Smooth muscle cell of the brain vasculature (primary cell): Measurements from ENCODE around the gene TRIM29.

Experiments used
- DNase-seq: peaks from one replicate; pipeline ENCODE4 v3.0.0-alpha.2; 2012; ENCODE audit warnings: low read depth, low spot score

TRIM29 gene

DNA sequence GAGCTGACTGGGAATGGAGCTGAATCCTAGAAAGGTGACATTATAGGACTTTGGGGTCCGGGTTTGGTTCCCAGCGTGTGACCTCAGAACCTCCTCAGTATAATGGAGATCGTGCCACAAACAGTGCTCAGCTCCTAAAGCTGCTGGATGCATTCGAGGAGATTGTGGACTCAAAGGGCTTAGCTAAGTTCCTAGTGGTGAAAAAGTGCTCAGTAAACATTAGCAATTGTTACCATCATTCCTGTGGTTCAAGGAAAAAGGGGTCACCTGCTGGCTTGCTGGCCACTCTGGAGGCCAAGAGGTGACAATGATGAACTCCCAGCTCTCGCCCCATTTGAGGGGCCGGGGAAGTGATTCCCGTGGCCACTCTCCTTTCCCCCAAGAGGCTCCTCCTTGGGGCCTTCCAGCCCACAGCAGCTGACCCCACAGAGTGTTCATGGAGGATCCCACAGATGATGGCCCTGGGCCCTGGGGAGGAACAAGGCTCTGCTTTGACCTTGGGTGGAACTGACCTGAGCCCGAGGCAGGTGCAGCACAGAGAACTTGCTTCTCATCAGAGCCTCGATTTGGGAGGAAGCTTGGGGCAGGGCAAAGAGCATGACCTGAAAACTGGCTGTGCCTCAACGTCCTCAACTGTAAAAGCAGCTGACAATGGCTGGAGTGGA, 40.1 kb downstream of the TRIM29 start:
- DNase-seq = no peak

DNA sequence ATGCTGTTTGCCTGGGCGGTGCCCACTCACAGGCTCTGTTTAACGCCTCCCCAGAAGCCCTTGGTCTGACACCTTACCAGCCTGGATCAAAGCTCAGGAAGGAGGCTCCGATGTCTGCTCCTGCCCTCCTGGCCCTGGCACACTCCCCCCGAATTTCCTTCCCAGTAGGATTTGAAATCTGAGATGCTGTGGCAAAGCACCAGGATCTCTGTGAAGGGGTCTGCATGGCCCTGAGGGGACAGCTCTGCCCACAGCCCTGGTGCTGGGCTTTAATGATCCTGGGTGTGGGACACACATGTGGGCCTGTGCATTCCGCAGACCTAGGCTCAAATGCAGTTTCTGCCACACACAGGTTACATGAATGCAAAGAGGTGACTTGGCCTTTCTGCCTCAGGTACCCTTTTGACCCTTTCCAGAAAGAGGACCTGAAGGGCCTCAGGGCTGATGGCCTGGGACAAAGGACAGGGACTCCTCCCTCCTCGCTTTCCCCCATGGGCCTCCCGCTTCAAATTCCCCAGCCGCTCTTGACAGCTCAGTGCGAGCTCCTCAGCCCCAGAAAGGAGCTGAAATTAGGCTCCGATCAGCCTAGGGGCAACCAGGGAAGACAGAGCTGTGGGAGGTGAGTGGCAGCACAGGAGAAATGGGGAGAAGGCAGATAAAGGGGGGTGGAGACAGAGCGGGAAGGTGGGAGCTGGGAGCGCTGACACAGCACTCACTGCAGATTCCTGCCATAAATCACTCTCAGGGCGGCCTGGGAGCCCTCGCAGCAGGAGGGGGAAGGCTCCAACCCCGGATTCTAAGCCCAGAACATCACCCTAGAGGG, 41.3 kb downstream of the TRIM29 start:
- DNase-seq = no peak

DNA sequence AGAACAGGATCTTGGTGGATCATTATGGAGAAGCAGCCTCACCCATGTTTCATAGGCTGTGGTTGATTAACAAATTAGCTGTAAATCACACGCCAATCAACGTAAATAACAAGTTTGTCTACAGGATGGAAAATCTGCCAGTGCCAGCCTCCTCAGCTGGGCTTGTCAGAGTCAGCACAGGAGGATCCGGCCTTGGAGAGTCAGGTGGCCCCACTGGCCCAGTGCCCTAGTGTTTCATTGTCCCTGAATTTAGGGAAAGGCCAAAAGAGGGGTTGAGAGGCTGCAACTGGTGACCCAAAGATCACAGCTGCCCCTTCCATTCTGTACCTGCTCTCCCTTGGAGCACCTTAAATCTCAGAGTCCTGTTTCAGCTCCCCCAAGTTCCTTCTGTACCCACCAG, 42.4 kb downstream of the TRIM29 start:
- no peak for DNase-seq

DNA sequence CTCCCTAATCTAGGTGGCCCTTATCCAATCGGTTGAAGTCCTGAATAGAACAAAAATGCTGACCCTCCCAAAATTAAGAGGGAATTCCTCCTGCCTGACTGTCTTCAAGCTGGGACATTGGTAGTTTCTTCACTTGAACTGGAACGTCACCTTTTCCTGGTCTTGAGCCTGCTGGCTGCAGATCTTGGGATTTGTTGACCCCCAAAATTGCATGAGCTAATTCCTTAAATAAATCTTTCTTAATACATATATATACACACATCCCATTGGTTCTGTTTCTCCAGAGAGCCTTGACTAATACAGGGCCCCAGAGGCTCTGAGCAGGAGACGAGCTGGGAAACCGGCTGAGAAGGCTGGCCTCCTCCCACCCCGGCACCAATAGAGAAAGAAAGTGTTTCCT, 46.2 kb downstream of the TRIM29 start:
- no peak for DNase-seq

DNA sequence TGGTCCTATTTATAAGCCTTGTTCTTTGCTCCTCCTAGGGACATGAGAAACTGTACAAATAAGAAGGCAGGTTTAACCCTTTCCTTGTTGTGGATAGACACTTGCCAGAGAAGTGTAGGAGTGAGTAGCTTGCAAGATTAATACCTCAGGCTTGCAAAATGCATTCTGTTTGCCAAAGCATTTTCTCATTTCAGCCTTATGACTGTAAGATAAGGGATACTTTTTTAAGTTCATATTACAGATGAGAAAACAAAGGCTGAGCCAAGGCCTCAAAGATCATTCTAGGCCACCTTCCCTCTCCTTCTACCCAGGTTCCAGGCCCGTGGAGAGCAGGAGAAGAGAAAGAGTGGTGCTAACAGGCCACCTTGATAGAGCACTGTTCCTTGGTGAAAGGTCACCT, 46.8 kb downstream of the TRIM29 start:
- DNase-seq = no peak

DNA sequence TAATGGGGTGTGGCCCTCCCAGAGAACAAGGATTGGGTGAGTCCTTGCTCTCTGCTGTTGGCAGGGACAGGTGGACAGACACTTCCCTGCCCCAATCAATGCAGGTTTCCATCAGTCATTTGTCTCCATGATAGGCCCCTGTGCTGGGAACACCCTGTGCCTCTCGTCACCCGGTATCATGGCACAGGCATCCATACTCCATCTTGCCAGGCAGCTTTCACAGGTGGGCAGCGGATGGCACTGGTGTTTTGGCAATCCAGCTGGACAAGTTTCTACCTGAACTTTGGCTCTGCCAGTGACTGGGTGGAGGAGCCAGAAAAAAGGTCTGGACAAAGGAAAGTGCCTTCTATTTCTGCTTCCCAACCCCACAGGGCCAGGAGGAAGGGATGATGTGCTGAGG, 47.5 kb downstream of the TRIM29 start:
- DNase-seq = no peak

DNA sequence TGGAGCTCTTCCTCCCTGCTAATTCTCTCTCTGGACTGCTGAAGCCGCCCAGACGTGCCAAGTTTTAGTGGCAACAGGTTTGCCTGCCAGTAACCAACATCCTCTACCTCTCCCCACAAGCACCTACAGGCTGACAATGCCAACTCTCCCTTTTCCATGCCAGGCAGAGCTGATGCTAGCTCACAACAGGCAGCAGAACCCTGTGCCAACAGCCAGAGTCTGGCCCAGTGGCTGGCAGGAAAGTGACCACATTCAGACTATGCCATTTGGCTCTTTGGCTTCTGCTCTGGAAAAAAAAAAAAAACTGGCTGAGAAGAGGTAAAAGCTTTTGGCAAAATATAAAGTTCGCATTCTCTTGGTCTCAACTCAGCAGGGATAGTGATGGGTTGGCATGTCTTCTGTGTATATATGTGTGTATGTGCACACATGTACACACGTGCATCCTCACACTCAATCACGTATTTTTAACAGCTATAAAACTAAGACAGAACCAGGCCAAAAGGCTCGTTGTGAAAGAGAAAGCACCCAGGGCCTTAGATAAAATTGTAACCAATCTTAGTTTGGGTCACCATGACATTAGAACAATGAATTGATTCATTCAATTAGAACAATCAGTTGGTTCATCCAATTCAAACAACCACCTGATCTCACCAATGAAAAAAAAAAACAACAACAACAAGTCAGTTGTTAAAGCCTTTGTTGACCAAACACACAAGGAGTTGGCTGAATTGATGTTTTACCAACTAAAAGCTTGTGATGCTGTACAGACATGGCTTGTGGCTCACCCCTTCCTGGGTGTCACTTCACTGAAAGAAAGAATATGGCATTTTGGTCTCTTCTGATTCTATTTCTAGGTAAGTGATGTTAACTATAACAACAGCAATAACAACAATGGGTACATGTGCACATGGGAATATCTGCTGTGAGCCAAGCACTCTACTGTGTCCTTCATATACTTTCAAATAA, 48.6 kb downstream of the TRIM29 start:
- no peak for DNase-seq

DNA sequence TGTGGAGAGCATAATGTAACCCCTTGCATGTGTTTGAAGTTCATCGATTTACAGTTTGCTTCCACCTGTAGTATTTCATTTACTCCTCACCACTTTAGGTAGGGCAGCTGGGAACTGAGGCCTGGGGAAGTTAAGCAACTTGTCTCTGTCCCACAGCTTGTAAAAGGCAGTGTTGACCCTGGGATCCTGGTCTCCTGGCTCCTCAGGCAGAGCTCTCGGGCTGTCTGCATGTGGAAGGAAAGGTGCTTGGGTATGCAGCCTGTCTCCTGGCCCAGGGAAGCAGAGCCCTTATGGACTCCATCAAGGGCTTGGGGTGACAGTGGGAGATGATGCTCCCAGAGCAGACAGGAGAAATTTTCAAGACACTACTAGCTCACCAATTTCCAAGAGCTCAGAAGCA, 49.9 kb downstream of the TRIM29 start:
- DNase-seq = no peak

DNA sequence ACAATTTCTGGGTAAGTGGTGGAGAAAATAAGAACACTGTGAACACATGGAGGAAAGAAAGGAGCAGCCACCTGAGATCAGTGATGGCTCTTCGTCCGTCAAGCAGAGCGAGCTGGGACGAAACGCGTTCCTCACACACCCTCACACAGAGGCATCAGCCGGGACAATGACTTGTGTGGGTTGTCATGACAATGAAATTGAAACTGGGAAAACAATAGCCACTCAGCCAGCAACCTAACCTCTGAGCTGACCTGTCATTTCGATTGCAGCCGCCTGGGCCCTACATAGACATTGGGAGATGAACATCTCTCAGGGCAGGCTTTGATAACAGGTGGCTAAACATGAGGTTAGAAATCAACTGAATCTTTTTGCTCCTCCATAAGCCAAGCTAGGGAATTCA, 51.3 kb downstream of the TRIM29 start:
- DNase-seq = no peak

DNA sequence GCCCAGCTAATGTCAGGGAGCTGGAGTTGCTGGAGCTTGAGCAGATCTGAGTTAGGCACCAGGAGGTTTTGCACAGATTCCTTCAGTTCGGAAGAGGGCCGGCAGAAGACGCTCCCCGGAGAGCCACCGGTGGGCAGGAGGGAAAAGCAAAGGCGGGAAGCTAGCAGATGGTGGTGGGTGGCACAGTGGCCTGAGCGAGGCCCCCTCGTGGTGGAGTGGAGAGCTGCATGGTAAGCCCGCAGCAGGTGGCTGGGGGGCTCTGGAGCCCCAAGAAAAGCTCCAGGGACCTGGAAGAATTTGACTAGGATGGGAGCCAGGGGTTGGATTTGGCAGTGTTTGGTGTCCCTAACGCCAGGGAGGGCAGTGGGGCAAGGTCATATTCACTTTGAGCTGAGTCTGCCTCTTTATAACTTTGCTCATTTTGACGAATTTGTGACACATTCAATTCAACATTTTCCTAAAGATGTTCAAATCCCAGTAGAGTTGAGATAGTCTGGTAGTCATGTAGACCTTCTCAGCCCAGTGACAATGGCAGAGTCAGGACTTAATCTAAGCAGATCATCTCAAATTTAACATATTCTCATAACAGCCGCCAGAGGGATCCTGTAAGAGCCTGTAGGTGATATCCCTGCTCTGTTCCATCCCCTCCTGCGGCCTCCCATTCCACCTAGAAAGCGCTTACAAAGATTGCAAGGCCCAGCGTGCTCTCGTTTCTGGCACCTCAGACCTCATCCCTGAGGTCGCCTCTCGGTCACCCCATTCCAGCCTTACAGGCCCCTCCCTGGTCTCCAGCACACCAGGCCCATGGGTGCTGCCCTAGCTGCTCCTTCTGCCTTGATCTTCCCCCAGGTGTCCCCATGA, 57.9 kb downstream of the TRIM29 start:
- no peak for DNase-seq

DNA sequence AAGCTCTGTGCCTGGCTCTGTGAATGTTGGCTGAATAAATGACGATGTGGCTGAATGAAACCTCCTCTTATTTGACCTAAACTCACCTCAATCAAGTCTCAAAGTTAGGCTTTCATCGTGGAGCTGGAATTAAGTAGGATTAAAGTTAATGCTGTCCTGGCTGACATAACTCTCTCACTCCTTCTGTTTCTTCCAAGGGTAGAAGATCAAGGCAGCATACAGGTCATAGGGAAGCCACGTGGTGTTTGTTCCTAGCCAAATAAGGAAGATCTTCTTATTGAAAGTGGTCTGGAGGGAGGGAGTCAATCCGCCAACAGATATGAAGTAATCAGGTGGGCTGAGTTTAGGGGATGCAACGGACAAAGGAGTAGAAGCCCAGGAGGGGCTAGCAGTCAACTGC, 59.5 kb downstream of the TRIM29 start:
- DNase-seq = no peak

DNA sequence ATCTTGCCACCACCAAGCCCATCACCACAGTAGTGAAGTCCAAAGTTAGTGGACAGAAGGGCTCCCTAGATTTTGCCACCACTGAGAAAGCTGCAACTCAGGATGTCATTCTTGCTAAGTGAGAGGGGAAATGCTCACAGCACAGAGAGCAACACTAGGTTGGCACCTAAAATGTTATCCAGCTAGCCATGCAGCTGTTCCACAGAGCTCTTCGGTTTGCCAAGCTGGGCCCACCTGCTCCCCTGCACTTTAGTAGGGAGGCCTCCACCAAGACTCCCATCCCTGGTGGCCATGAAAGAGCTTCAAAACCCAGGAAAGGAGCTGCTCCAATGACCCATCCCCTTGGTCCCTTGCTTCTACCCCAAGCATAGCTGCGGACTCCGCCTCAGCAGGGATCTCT, 63.8 kb downstream of the TRIM29 start:
- DNase-seq = no peak

DNA sequence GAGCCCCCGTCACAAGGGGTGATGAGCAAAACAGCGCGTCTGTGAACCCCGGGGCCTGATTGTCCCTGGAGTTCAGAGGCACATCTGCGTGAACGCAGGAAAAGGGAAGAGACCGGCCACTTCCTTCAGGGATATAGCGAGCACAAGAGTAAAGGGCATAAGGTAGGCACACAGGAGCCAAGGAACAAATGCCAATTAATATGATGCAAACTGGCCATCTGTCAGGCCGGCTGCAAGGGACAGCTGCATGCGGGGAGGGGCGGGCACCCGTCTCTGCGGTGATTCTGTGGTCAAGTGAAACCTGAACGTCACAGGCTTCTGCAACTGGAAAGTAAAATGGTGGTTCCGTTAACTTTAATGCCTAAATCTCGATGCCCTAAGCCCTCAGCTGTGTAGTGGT, 64.7 kb downstream of the TRIM29 start:
- no peak for DNase-seq

DNA sequence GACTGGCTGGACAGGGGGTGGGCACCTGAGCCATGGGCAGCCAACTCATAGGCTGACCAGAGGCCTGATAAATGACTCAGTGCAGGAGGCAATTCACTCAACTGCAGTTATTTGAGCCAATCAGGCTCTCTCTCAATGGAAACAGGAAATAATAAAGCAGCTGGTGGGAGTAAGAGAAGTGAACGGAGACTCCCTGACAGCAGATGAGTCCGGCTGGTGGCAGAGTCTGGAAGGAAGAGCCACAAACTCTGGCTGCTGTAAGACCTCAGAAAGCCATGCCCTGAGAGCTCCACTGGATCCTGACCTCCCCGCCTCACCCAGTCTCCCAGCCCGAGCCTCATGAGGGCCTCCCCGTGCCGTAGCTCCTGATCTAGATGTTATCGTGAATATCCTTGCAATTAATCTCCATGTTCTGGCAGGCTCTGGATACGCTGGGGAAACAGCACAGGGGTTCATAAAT, 69.8 kb downstream of the TRIM29 start:
- no peak for DNase-seq

DNA sequence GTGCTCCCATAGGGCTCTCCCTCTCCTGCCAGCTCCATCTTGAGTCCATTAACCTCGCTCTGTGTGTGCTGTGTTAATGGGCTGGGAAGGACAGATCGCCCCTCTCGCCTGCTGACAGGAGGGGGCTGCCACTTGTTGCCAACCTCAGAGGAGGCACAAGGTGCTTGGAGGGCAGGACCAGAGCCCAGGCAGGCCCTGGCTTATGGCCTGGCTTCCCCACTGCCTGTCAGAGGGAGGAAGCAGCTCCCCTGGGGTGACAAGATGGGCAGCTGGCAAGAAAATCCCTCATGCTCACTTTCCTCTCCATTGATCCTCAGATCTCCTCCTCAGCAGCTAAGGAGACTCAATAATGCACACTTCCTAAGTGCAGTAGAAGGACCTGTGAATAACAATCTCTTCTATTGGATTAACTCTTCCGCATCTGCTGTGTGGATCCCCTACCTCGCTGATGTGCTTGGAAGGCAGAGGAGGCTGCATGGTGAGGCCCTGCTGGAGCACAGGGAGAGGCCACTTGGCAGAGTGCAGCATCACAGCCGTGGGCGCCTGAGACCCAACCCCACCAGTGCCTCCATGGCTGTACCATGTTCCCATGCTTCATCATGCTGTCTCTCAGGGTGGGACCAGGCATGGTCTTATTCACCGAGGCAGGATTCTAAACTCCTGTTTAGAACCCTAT, 70.3 kb downstream of the TRIM29 start:
- DNase-seq = no peak

DNA sequence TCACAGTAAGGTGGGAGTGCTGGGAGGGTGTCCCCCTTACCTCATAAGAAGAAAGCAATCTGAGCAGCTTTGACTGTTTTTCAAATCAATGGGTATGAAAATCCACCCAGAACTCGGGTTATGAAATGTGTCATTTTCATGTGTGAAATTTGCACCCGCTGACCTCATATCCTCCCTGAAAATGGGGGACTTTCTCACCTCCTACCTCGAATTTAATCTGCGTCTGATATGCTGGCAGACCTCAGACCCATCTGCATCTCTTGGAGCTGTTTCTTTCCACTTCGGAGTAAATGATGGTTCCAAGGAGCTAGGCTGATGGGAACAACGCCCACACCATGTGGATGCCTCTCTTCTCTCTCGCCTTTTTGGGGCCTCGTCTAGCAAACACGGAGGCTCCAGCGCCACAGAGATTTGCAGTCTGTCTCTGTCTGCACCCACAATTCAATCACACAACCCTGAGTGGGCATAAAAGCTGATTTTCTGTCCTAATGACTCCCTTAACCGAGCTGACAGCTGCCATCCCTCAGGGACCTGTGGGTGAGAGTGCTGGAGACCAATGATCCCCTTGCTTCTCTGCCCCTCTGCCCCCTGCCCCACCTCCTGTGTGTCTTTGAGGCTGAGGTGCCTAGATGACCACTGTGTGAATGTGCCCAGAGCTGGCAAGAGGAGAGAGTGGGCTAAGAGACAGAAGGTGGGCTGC, 71.0 kb downstream of the TRIM29 start:
- DNase-seq = no peak

DNA sequence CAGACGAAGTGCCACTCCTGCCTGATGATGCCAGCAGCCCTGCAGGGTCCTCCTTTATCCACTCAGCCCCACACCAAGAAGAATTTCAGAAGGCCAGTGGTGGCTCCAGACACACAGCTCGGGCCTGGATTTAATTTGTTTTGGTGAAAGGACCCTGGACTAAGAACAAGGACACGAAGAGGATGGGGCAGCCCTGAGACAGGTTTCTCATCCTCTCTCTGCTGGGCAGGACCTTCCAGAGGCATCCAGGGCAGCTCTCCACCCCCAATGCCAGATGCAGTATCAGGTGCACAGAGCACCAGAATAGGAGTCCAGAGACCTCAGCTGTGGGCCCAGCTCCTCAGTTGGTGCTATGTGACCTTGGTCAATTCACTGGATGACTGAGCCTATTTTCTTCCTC, 72.0 kb downstream of the TRIM29 start:
- no peak for DNase-seq

DNA sequence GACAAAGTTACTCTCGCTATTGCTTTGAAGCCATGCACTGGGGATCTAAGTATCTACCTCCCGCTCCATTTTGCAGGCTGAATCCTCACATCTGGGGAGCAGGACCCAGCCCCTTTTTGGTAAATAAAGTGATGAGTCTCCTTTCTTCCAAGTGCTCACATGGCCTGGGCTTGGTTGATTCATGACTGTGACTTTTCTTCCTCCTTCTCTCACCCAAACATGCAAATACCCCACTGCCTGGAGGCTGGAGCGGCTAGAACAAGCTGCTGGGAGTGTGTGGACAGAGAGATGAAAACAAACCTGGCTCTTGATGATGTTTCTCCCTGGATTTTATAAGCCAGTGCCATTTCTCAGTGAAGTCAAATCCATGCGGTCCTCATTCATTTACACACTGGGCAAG, 72.7 kb downstream of the TRIM29 start:
- DNase-seq = no peak

DNA sequence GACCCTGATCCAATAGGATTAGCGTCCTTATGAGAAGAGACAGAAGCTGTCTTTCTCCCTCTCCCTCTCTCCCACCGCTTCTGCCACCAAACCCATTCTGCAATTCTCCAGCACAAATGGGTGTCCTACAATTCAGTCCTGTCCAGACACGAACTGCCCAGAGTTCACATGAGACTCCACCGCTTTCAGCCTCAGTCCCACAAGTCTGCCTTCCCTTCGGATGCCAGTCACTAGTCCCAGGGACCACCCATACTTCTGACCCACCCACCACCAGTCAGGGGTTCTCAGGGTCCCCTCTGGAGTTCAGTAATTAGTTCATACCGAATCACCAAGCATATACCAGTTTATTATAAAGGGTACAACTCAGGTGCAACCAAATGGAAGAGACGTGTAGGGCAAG, 73.6 kb downstream of the TRIM29 start:
- no peak for DNase-seq
